Ishikawa (cell line): ENCODE results near the gene GLMN.

ENCODE experiments used
- EGR1 ChIP-seq: IDR thresholded peaks from 2 replicates; pipeline ENCODE4 v1.6.1; 2012
- EP300 ChIP-seq: IDR thresholded peaks from 2 replicates; pipeline ENCODE4 v1.6.1; 2012; ENCODE audit warnings: borderline replicate concordance
- FOXM1 ChIP-seq: IDR thresholded peaks from 2 replicates; pipeline ENCODE4 v1.6.1; 2012; ENCODE audit warnings: low read depth, borderline replicate concordance
- NFIC ChIP-seq: IDR thresholded peaks from 2 replicates; pipeline ENCODE4 v1.6.1; 2012
- RAD21 ChIP-seq: IDR thresholded peaks from 2 replicates; pipeline ENCODE4 v1.6.1; 2012; ENCODE audit warnings: low read depth
- REST ChIP-seq: IDR thresholded peaks from 2 replicates; pipeline ENCODE4 v1.6.1; 2012; ENCODE audit warnings: low read depth, mild to moderate bottlenecking
- TAF1 ChIP-seq: IDR thresholded peaks from 2 replicates; pipeline ENCODE4 v1.6.1; 2012; ENCODE audit warnings: low read depth, mild to moderate bottlenecking
- TCF12 ChIP-seq: IDR thresholded peaks from 2 replicates; pipeline ENCODE4 v1.6.1; 2012; ENCODE audit warnings: low read depth
- TEAD4 ChIP-seq: IDR thresholded peaks from 2 replicates; pipeline ENCODE4 v1.6.1; 2012
- USF1 ChIP-seq: IDR thresholded peaks from 2 replicates; pipeline ENCODE4 v1.6.1; 2012
- YY1 ChIP-seq: IDR thresholded peaks from 2 replicates; pipeline ENCODE4 v1.6.1; 2012; ENCODE audit warnings: low read depth
- ZBTB7A ChIP-seq: IDR thresholded peaks from 2 replicates; pipeline ENCODE4 v1.6.1; 2012; ENCODE audit warnings: low read depth

GRCh38 chr1:92317836-92318493 is 19.2 kb upstream of the GLMN start:
- TF ChIP-seq TAF1 = no peak
- TF ChIP-seq YY1 = no peak
- TF ChIP-seq REST = no peak
- no peak for TF ChIP-seq RAD21
- no peak for TF ChIP-seq USF1
- no peak for TF ChIP-seq EP300
- no peak for TF ChIP-seq TCF12
- TF ChIP-seq TEAD4 = no peak
- no peak for TF ChIP-seq EGR1
- TF ChIP-seq NFIC = no peak
- TF ChIP-seq ZBTB7A = no peak
- TF ChIP-seq FOXM1 = no peak
